Right lobe of liver (tissue), 4 donors: ENCODE results near the gene PCAT7.

ENCODE experiments used
- POLR2A ChIP-seq: fragments of 450-650 bp; IDR thresholded peaks from one replicate; pipeline ENCODE4 v1.6.1; 2017; ENCODE audit warnings: antibody characterized with exemption, mild to moderate bottlenecking
- TF ChIP-seq, protein P1 (sequence below), 4 donors: fragments of 200-600 bp in 3 of 4; fragments of 450-650 bp in 1 of 4; IDR thresholded peaks; one replicate each; pipeline versions ENCODE4 v1.5.1 to v1.8.0; 2016 to 2022; ENCODE audit warnings: antibody characterized with exemption in 4 of 4, mild to moderate bottlenecking in 2 of 4
- donor health status: DM: no; HTN: no; CAD: no.
- donor health status: DM: no; HTN: no; CAD: no.
- donor health status: DM: no; HTN: yes; CAD: no.

DNA sequence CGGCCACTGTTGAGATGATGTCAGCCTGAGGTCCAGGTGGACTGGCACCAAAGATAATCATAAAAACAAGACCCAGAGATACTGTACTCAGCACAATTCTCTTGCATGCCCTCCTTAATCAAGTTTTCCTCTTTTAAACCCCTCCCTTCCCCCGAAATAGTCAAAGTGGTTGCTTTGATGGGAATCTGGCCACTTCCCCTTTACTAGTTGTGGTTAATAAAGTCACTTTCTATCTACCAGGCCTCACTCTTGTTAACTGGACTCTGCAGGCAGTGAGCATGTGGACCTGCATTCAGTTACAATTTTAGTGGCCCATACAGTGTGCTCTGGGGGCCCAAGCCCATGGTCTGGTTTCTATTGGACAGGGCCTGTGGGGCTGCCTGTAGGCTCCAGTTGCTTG is 21.2 kb downstream of the PCAT7 start:
- TF ChIP-seq, protein P1, sequence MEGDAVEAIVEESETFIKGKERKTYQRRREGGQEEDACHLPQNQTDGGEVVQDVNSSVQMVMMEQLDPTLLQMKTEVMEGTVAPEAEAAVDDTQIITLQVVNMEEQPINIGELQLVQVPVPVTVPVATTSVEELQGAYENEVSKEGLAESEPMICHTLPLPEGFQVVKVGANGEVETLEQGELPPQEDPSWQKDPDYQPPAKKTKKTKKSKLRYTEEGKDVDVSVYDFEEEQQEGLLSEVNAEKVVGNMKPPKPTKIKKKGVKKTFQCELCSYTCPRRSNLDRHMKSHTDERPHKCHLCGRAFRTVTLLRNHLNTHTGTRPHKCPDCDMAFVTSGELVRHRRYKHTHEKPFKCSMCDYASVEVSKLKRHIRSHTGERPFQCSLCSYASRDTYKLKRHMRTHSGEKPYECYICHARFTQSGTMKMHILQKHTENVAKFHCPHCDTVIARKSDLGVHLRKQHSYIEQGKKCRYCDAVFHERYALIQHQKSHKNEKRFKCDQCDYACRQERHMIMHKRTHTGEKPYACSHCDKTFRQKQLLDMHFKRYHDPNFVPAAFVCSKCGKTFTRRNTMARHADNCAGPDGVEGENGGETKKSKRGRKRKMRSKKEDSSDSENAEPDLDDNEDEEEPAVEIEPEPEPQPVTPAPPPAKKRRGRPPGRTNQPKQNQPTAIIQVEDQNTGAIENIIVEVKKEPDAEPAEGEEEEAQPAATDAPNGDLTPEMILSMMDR (IDR thresholded peaks at IDR 0.05): no peak
- no peak for TF ChIP-seq POLR2A
